Measurements from ENCODE around the gene CST7. TPM values are rescaled to one million over a fixed set of nuclear protein-coding genes. Genes with fewer than 3 reads are reported as not detected.

Gene CST7
- polyA plus RNA-seq, 2 of the 4 experiments (the other 2 are of a cell fraction), result not detected

GRCh38 chr20:24983896-24984295 is 34.8 kb downstream of the CST7 start:
- ChIA-PET POLR2A (no interaction called here), CTCF (interaction anchor here (1.2 to 1.9 kb wide), 3 partner anchors 10 to 23 kb away, joined by 3 to 8 read pairs (median 3); no protein-coding TSS in a partner anchor)
- Histone ChIP-seq H3K4me3 (no peak overlapping the region), H3K4me1 (no peaks in the 10 kb centered on the region), H3K27ac (no peak overlapping the region), H3K9me3 (peaks cover 12% of the 10 kb centered on the region), H3K4me2 (no peak overlapping the region)
- 95% methylated on average over 8 of the region's 8 CpGs for WGBS (ENCODE audit: missing lambda C conversion rate)
- TF ChIP-seq NFE2L2 (conservative IDR thresholded peaks at IDR 0.05; ENCODE audit: low read length) (no peak), HOXB13 (CRISPR knock-in tag; IDR thresholded peaks at IDR 0.05; ENCODE audit: low read depth) (no peak), HDAC2 (IDR thresholded peaks at IDR 0.05) (no peak), JUNB (IDR thresholded peaks at IDR 0.05) (no peak)
- ATAC-seq, result no peak
- no peak for FAIRE-seq
- DNase-seq (ENCODE audit: low read depth in 1 of 2, low spot score in 1 of 2), result no peak

- Histone ChIP-seq H3K4me2 (no peak overlapping the region), H3K4me1 (no peaks in the 10 kb centered on the region), H3K27ac (no peak overlapping the region), H3K4me3 (no peak overlapping the region), H3K9me3 (peaks cover 7% of the 10 kb centered on the region)
- POLR2A ChIA-PET, result no interaction called here
- FAIRE-seq, result no peak
- DNase-seq (ENCODE audit: low read depth in 1 of 2, low spot score in 1 of 2), result no peak
- WGBS (ENCODE audit: missing lambda C conversion rate), result 73% methylated on average over 3 of the region's 3 CpGs
- CTCF ChIA-PET, result interaction anchor here (0.8 to 1.4 kb wide), 6 partner anchors 10 to 1047 kb away, joined by 3 to 4 read pairs (median 3); no protein-coding TSS in a partner anchor
- TF ChIP-seq HOXA7 (CRISPR knock-in tag; IDR thresholded peaks at IDR 0.05) (no peak), BCL3 (IDR thresholded peaks at IDR 0.05) (no peak), KDM5A (IDR thresholded peaks at IDR 0.05) (no peak), GATA3 (IDR thresholded peaks at IDR 0.05; ENCODE audit: borderline replicate concordance) (no peak), CHD2 (IDR thresholded peaks at IDR 0.05; ENCODE audit: low read length, partially characterized antibody) (no peak)
- ATAC-seq, result no peak
These were observed 36.0 kb downstream of the CST7 start for GRCh38 chr20:24984961-24985640.

DNA sequence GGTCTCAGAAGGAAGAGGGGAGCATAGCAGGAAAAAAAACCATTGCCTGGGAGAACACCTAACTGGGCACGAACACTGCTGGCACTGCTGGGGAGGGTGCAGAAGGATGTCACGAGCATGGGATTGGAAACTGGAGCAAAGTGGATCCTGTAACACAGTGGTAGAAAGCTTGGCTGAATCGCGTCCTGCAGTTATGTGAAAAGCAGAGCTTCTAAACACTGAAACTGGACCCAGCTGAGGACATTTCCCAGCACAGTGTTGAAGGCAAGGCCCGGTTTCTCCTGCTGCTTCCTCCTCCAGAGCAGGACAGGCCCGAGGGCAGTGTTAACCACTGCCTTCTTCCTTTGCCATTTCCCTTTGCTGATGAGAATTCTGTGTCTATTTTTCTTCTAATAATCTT is 36.7 kb downstream of the CST7 start:
- DNase-seq (ENCODE audit: low read depth in 1 of 2, low spot score in 1 of 2) (no peak), ATAC-seq (no peak; a peak in 1 of 6 replicates), FAIRE-seq (no peak)
- CTCF ChIA-PET, result interaction anchor here (0.8 to 1.4 kb wide), 6 partner anchors 10 to 1048 kb away, joined by 3 to 4 read pairs (median 3); no protein-coding TSS in a partner anchor
- Histone ChIP-seq H3K27ac (no peak overlapping the region), H3K9me3 (no peaks in the 10 kb centered on the region; the same call in 2 of the 3 replicates), H3K4me3 (no peak overlapping the region), H3K4me1 (peaks cover 5% of the 10 kb centered on the region; the same call in 2 of the 3 replicates), H3K4me2 (no peak overlapping the region)
- TF ChIP-seq PHF8 (IDR thresholded peaks at IDR 0.05; ENCODE audit: borderline replicate concordance, low read depth), result no peak
- no peak for TF ChIP-seq CBX2 (IDR thresholded peaks at IDR 0.05; ENCODE audit: borderline replicate concordance, low read depth)
- TF ChIP-seq ZSCAN20 (CRISPR knock-in tag; IDR thresholded peaks at IDR 0.05), result no peak
- 76% methylated on average over 6 of the region's 6 CpGs for WGBS (ENCODE audit: missing lambda C conversion rate)
- POLR2A ChIA-PET, result no interaction called here

GRCh38 chr20:24986436-24987015 is 37.5 kb downstream of the CST7 start:
- ChIA-PET POLR2A (no interaction called here), CTCF (interaction anchor here (0.8 to 1.4 kb wide), 6 partner anchors 9 to 1049 kb away, joined by 3 to 4 read pairs (median 3); no protein-coding TSS in a partner anchor)
- Histone ChIP-seq H3K4me3 (no peak overlapping the region), H3K4me2 (no peak overlapping the region), H3K4me1 (peaks cover 12% of the 10 kb centered on the region), H3K9me3 (no peaks in the 10 kb centered on the region), H3K27ac (no peak overlapping the region)
- WGBS (ENCODE audit: missing lambda C conversion rate), result 95% methylated on average over 7 of the region's 7 CpGs
- FAIRE-seq (no peak), ATAC-seq (no peak), DNase-seq (ENCODE audit: low read depth in 1 of 2, low spot score in 1 of 2) (no peak)
- TF ChIP-seq NFE2L2 (conservative IDR thresholded peaks at IDR 0.05; ENCODE audit: low read length), result no peak
- TF ChIP-seq HEYL (CRISPR knock-in tag; IDR thresholded peaks at IDR 0.05), result no peak
- no peak for TF ChIP-seq KDM5A (IDR thresholded peaks at IDR 0.05)

DNA sequence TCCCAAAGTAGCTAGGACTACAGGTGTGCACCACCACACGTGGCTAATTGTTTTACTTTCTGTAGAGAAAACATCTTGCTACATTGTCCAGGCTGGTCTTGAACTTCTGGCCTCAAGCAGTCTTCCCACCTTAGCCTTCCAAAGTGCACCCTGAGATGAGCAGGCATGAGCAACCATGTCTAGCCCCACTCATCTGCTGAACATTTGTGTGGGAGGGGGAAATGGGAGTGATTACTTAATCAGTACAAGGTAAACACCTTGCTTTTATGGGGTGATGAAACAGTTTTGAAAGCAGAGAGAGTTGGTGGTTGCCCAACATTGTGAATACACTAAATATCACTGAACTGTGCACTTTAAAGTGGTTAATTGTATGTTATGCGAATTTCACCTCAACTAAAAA is 38.2 kb downstream of the CST7 start:
- WGBS (ENCODE audit: missing lambda C conversion rate), result 95% methylated on average over 2 of the region's 2 CpGs
- FAIRE-seq, result no peak
- TF ChIP-seq POLR2AphosphoS2 (conservative IDR thresholded peaks at IDR 0.05; ENCODE audit: low read length) (no peak), KDM5A (IDR thresholded peaks at IDR 0.05) (no peak), TFCP2L1 (CRISPR knock-in tag; IDR thresholded peaks at IDR 0.05) (no peak)

More for the DNA sequence above, 38.2 kb downstream of the CST7 start:
- peaks cover 13% of the 10 kb centered on the region for H3K4me1 ChIP-seq
- no peak for DNase-seq (ENCODE audit: low read depth in 1 of 2, low spot score in 1 of 2)
- no peaks in the 10 kb centered on the region for H3K9me3 ChIP-seq
- H3K4me2 ChIP-seq, result no peak overlapping the region
- CTCF ChIA-PET, result interaction anchor here (0.8 kb wide), 1 partner anchor 9 kb away, joined by 3 read pairs; no protein-coding TSS in a partner anchor
- ATAC-seq, result no peak
- no peak overlapping the region for H3K4me3 ChIP-seq
- POLR2A ChIA-PET, result no interaction called here
- H3K27ac ChIP-seq, result no peak overlapping the region
